ENCODE measurements around the gene PIGZ. TPM values are rescaled to one million over a fixed set of nuclear protein-coding genes. Genes with fewer than 3 reads are reported as not detected.

PIGZ gene
- total RNA-seq, 1 donor from 2014 or later = 4.7 TPM

DNA sequence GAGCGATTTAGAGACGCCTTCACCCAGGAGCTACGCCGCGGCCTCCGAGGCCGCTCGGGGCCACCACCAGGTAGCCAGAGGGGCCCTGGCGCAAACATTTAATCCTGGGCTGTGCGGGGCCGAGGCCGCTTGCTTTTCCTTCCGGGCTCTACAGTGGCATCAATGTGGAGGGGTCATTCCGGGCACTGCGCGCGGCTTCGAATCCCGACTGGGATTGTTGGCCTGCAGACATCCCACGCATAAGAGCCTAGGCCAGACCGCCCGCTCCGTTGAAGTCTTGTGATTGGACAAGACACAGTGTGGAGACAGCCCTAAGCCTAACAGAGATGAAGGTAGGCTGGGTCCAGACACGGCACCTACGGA, 25.7 kb downstream of the PIGZ start:
- peak overlapping the region; percentile 97 for H3K4me3 Mint-ChIP-seq (ENCODE audit: low read depth)

GRCh38 chr3:196942226-196942914, 26.3 kb downstream of the PIGZ start, which contains the start of gene NCBP2:
Gene NCBP2 (minus strand): TSS chr3:196942528. CDS start chr3:196942503, 25 bp downstream.
- H3K36me3 Mint-ChIP-seq (ENCODE audit: insufficient read depth) = peaks cover 10% of the 10 kb centered on the region
- peak; percentile 98 for DNase-seq (ENCODE audit: low spot score, unreplicated experiment)
- H3K4me3 Mint-ChIP-seq (ENCODE audit: low read depth) = peak within 1 kb of the TSS; percentile 97
- peaks cover 32% of the 10 kb centered on the region for H3K4me1 Mint-ChIP-seq (ENCODE audit: low read depth)
- H3K27ac Mint-ChIP-seq = peak within 1 kb of the TSS; percentile 96
- peak; percentile 65 for TF ChIP-seq CTCF (IDR thresholded peaks at IDR 0.05; ENCODE audit: unreplicated experiment)
- no peaks in the 10 kb centered on the region for H3K9me3 Mint-ChIP-seq (ENCODE audit: low read depth)
- no peaks in the 10 kb centered on the region for H3K27me3 Mint-ChIP-seq

More for the DNA sequence above, 25.7 kb downstream of the PIGZ start:
- peaks cover 6% of the 10 kb centered on the region for H3K36me3 Mint-ChIP-seq (ENCODE audit: insufficient read depth)
- H3K27ac Mint-ChIP-seq = peak overlapping the region; percentile 92
- TF ChIP-seq CTCF (IDR thresholded peaks at IDR 0.05; ENCODE audit: unreplicated experiment) = no peak
- H3K27me3 Mint-ChIP-seq = no peaks in the 10 kb centered on the region
- no peak for DNase-seq (ENCODE audit: low spot score, unreplicated experiment)
- no peaks in the 10 kb centered on the region for H3K9me3 Mint-ChIP-seq (ENCODE audit: low read depth)
- H3K4me1 Mint-ChIP-seq (ENCODE audit: low read depth) = peaks cover 32% of the 10 kb centered on the region

DNA sequence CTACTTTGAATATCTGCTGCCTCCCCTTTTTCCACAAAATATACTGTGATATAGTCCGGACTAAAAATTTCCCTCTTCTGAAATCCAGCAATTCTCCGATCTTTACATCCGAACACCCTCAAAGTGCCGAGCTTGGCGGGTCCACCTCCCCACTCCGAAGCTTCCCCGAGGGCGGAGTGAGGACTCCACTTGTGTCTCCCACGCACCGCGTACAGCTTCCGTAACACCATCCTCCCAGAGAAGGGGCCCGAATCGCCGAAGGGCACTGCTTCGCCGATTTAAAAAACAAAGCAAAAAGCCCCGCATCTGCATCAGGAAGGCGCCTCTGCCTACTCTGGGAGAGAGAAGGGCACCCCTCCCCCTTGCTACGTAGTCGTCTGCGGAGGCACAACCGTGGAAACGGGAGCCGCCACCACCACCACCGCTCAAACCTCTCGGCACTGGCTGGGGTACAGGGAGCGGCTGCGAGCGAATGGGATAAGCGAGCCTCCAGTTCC, 26.9 kb downstream of the PIGZ start:
- Mint-ChIP-seq H3K27me3 (no peaks in the 10 kb centered on the region), H3K27ac (peak overlapping the region; percentile 96), H3K36me3 (ENCODE audit: insufficient read depth) (peaks cover 15% of the 10 kb centered on the region), H3K4me3 (ENCODE audit: low read depth) (peak overlapping the region; percentile 97), H3K4me1 (ENCODE audit: low read depth) (peaks cover 32% of the 10 kb centered on the region), H3K9me3 (ENCODE audit: low read depth) (no peaks in the 10 kb centered on the region)
- TF ChIP-seq CTCF (IDR thresholded peaks at IDR 0.05; ENCODE audit: unreplicated experiment) = no peak
- no peak for DNase-seq (ENCODE audit: low spot score, unreplicated experiment)

- Mint-ChIP-seq H3K36me3 (ENCODE audit: insufficient read depth) (peaks cover 22% of the 10 kb centered on the region), H3K27ac (no peak overlapping the region), H3K27me3 (no peaks in the 10 kb centered on the region), H3K9me3 (ENCODE audit: low read depth) (no peaks in the 10 kb centered on the region), H3K4me1 (ENCODE audit: low read depth) (peaks cover 21% of the 10 kb centered on the region), H3K4me3 (ENCODE audit: low read depth) (no peak overlapping the region)
- TF ChIP-seq CTCF (IDR thresholded peaks at IDR 0.05; ENCODE audit: unreplicated experiment) = no peak
- DNase-seq (ENCODE audit: low spot score, unreplicated experiment) = no peak
Measured at GRCh38 chr3:196938576-196938975, 30.1 kb downstream of the PIGZ start.

- Mint-ChIP-seq H3K4me1 (ENCODE audit: low read depth) (peaks cover 17% of the 10 kb centered on the region), H3K36me3 (ENCODE audit: insufficient read depth) (peaks cover 23% of the 10 kb centered on the region), H3K27me3 (no peaks in the 10 kb centered on the region), H3K9me3 (ENCODE audit: low read depth) (no peaks in the 10 kb centered on the region), H3K27ac (peak overlapping the region; percentile 49), H3K4me3 (ENCODE audit: low read depth) (no peak overlapping the region)
- DNase-seq (ENCODE audit: low spot score, unreplicated experiment) = no peak
- TF ChIP-seq CTCF (IDR thresholded peaks at IDR 0.05; ENCODE audit: unreplicated experiment) = no peak
Measured at GRCh38 chr3:196938124-196938523, 30.5 kb downstream of the PIGZ start.
